Astrocyte (in vitro differentiated cells and primary cell): ENCODE results near the gene LRP1B. TPM values are rescaled to one million over a fixed set of nuclear protein-coding genes. Genes with fewer than 3 reads are reported as not detected.
"Not testable (repeated sequence)": the region's sequence is repeated elsewhere in the genome, so short reads cannot be mapped to it uniquely, and the experiment has no call there.

Experiments
- DNase-seq: peaks from one replicate; pipeline ENCODE4 v3.0.0-alpha.2; 2010; ENCODE audit warnings: low read depth
- FAIRE-seq: peaks from 2 replicates; lab custom pipeline; 2011; peaks lifted over from hg19 to GRCh38; lab: Jason Lieb, UNC
- H2AFZ ChIP-seq: 2 replicates; pipeline ENCODE4 v1.6.0; 2012; ENCODE audit warnings: low read depth, low read length, inconsistent platforms
- H3K27ac ChIP-seq: 2 replicates; pipeline ENCODE4 v1.5.1; 2011; ENCODE audit warnings: low read depth, low read length, inconsistent platforms
- H3K27me3 ChIP-seq: 2 replicates; pipeline ENCODE4 v1.6.0; 2011; ENCODE audit warnings: low read length, inconsistent platforms; ENCODE audit not compliant: insufficient read depth
- H3K36me3 ChIP-seq: 2 replicates; pipeline ENCODE4 v1.5.1; 2011; ENCODE audit warnings: low read length, inconsistent platforms; ENCODE audit not compliant: insufficient read depth
- H3K4me1 ChIP-seq: 2 replicates; pipeline ENCODE4 v1.5.1; 2011; ENCODE audit warnings: low read length, inconsistent platforms; ENCODE audit not compliant: insufficient read depth
- H3K4me2 ChIP-seq: 2 replicates; pipeline ENCODE4 v1.6.0; 2012; ENCODE audit warnings: low read length, inconsistent platforms
- H3K4me3 ChIP-seq: 2 replicates; pipeline ENCODE4 v1.5.1; 2011; ENCODE audit warnings: low read depth, mild to moderate bottlenecking, low read length, inconsistent platforms; ENCODE audit not compliant: insufficient read depth
- H3K79me2 ChIP-seq: 2 replicates; pipeline ENCODE4 v1.6.0; 2012; ENCODE audit warnings: mild to moderate bottlenecking, low read length, inconsistent platforms; ENCODE audit not compliant: insufficient read depth
- H3K9ac ChIP-seq: 2 replicates; pipeline ENCODE4 v1.6.0; 2012; ENCODE audit warnings: mild to moderate bottlenecking, low read length, inconsistent platforms
- H3K9me3 ChIP-seq: 2 replicates; pipeline ENCODE4 v1.5.1; 2012; ENCODE audit warnings: low read depth, mild to moderate bottlenecking, low read length, inconsistent platforms; ENCODE audit not compliant: insufficient read depth
- H4K20me1 ChIP-seq: 2 replicates; pipeline ENCODE4 v1.6.0; 2012; ENCODE audit warnings: low read length, inconsistent platforms; ENCODE audit not compliant: insufficient read depth
- H3K27ac Mint-ChIP-seq: one replicate; pipeline ENCODE4 v1.8.0; 2021; ENCODE audit warnings: mild to moderate bottlenecking, mixed read lengths; ENCODE audit not compliant: unreplicated experiment
- H3K27me3 Mint-ChIP-seq: one replicate; pipeline ENCODE4 v1.8.0; 2021; ENCODE audit warnings: low read depth, mixed read lengths; ENCODE audit not compliant: unreplicated experiment
- H3K36me3 Mint-ChIP-seq: one replicate; pipeline ENCODE4 v1.8.0; 2021; ENCODE audit warnings: low read depth, mixed read lengths; ENCODE audit not compliant: unreplicated experiment
- H3K4me1 Mint-ChIP-seq: one replicate; pipeline ENCODE4 v1.8.0; 2021; ENCODE audit warnings: low read depth, mixed read lengths; ENCODE audit not compliant: unreplicated experiment
- H3K4me3 Mint-ChIP-seq: one replicate; pipeline ENCODE4 v1.8.0; 2021; ENCODE audit warnings: mild to moderate bottlenecking, moderate library complexity, mixed read lengths; ENCODE audit not compliant: unreplicated experiment
- H3K9me3 Mint-ChIP-seq: one replicate; pipeline ENCODE4 v1.8.0; 2021; ENCODE audit warnings: mild to moderate bottlenecking, mixed read lengths; ENCODE audit not compliant: unreplicated experiment
- CTCF ChIP-seq: IDR thresholded peaks from 2 replicates; pipeline ENCODE4 v1.5.1; 2011; ENCODE audit warnings: low read depth, mild to moderate bottlenecking, inconsistent platforms, low read length, moderate library complexity; ENCODE audit not compliant: insufficient read depth
- EZH2 ChIP-seq: IDR thresholded peaks from 2 replicates; pipeline ENCODE4 v1.6.1; 2012; ENCODE audit warnings: mild to moderate bottlenecking, low read length, inconsistent platforms; ENCODE audit not compliant: insufficient read depth
- total RNA-seq: library from RNA; stranded (reverse); gene quantifications from 2 replicates; pipeline ENCODE4 v1.2.1, GENCODE V29; 2021

The LRP1B gene
- total RNA-seq, 1 donor from 2014 or later, result 1.5 TPM

- no peak overlapping the region for H3K4me3 ChIP-seq
- H3K4me1 ChIP-seq, result no peaks in the 10 kb centered on the region
- H3K9me3 Mint-ChIP-seq, result no peaks in the 10 kb centered on the region
- no peaks in the 10 kb centered on the region for H4K20me1 ChIP-seq
- peak; percentile 70 for DNase-seq
- no peak overlapping the region for H3K4me3 Mint-ChIP-seq
- H3K36me3 Mint-ChIP-seq, result no peaks in the 10 kb centered on the region
- no peaks in the 10 kb centered on the region for H3K27me3 Mint-ChIP-seq
- H3K9me3 ChIP-seq, result no peaks in the 10 kb centered on the region
- no peak overlapping the region for H3K4me2 ChIP-seq
- peaks cover 2% of the 10 kb centered on the region for H3K4me1 Mint-ChIP-seq
- no peak for FAIRE-seq
- TF ChIP-seq EZH2 (no peak), CTCF (no peak)
- no peaks in the 10 kb centered on the region for H3K79me2 ChIP-seq
- no peak overlapping the region for H2AFZ ChIP-seq
- H3K27me3 ChIP-seq, result no peaks in the 10 kb centered on the region
- no peaks in the 10 kb centered on the region for H3K36me3 ChIP-seq
- H3K27ac Mint-ChIP-seq, result no peak overlapping the region
- H3K9ac ChIP-seq, result no peak overlapping the region
- no peak overlapping the region for H3K27ac ChIP-seq
Observed at GRCh38 chr2:140657657-140658056, 1473.2 kb downstream of the LRP1B start.

GRCh38 chr2:140654565-140654964, 1476.3 kb downstream of the LRP1B start:
- Mint-ChIP-seq H3K36me3 (no peaks in the 10 kb centered on the region), H3K27ac (no peak overlapping the region), H3K4me3 (no peak overlapping the region), H3K4me1 (peaks cover 9% of the 10 kb centered on the region), H3K9me3 (no peaks in the 10 kb centered on the region), H3K27me3 (no peaks in the 10 kb centered on the region)
- DNase-seq (peak; percentile 21), FAIRE-seq (no peak)
- Histone ChIP-seq H4K20me1 (no peaks in the 10 kb centered on the region), H3K27ac (no peak overlapping the region), H3K4me3 (no peak overlapping the region), H3K36me3 (no peaks in the 10 kb centered on the region), H3K9ac (no peak overlapping the region), H3K9me3 (no peaks in the 10 kb centered on the region), H3K79me2 (no peaks in the 10 kb centered on the region), H3K27me3 (no peaks in the 10 kb centered on the region), H2AFZ (no peak overlapping the region), H3K4me1 (no peaks in the 10 kb centered on the region), H3K4me2 (no peak overlapping the region)
- TF ChIP-seq CTCF (no peak), EZH2 (no peak)

- peak; percentile 59 for DNase-seq
- Mint-ChIP-seq H3K4me3 (no peak overlapping the region), H3K27me3 (no peaks in the 10 kb centered on the region), H3K9me3 (no peaks in the 10 kb centered on the region), H3K4me1 (peaks cover 9% of the 10 kb centered on the region), H3K36me3 (no peaks in the 10 kb centered on the region), H3K27ac (no peak overlapping the region)
- Histone ChIP-seq H3K9me3 (no peaks in the 10 kb centered on the region), H3K4me2 (peak overlapping the region; percentile 16), H3K4me3 (no peak overlapping the region), H3K27ac (no peak overlapping the region), H3K27me3 (no peaks in the 10 kb centered on the region), H3K36me3 (no peaks in the 10 kb centered on the region), H4K20me1 (no peaks in the 10 kb centered on the region), H2AFZ (no peak overlapping the region), H3K9ac (no peak overlapping the region), H3K4me1 (no peaks in the 10 kb centered on the region), H3K79me2 (no peaks in the 10 kb centered on the region)
- FAIRE-seq, result no peak
- TF ChIP-seq CTCF (no peak), EZH2 (no peak)
Observed at GRCh38 chr2:140650825-140651224, 1480.0 kb downstream of the LRP1B start.

- not testable (repeated sequence) for H3K4me2 ChIP-seq, H3K27me3 ChIP-seq, H2AFZ ChIP-seq, H3K36me3 Mint-ChIP-seq, H3K36me3 ChIP-seq, H3K4me1 ChIP-seq, H3K79me2 ChIP-seq, H3K4me3 Mint-ChIP-seq, H4K20me1 ChIP-seq, H3K9me3 ChIP-seq, FAIRE-seq, H3K27ac Mint-ChIP-seq, H3K27me3 Mint-ChIP-seq, H3K4me1 Mint-ChIP-seq, H3K9me3 Mint-ChIP-seq, H3K4me3 ChIP-seq, DNase-seq, H3K27ac ChIP-seq, H3K9ac ChIP-seq
Observed at GRCh38 chr2:140650134-140650533, 1480.7 kb downstream of the LRP1B start.
